NB4 (cell line): Measurements from ENCODE around the gene SHTN1.

Source experiments
- DNase-seq: peaks from one replicate; pipeline ENCODE4 v3.0.0; 2010; ENCODE audit warnings: low read depth
- H3K4me3 ChIP-seq: one replicate; pipeline ENCODE4 v1.5.1; 2011; ENCODE audit warnings: mild to moderate bottlenecking, low read depth, low read length, moderate library complexity
- CTCF ChIP-seq: IDR thresholded peaks from one replicate; pipeline ENCODE4 v1.5.1; 2012; ENCODE audit warnings: low read depth, low read length
- MAX ChIP-seq: IDR thresholded peaks from 2 replicates; pipeline ENCODE4 v1.6.1; 2011; ENCODE audit warnings: low read depth, low read length
- MYC ChIP-seq: IDR thresholded peaks from 2 replicates; pipeline ENCODE4 v1.6.1; 2011; ENCODE audit warnings: low read depth, low read length
- POLR2A ChIP-seq: IDR thresholded peaks from 2 replicates; pipeline ENCODE4 v1.6.1; 2011; ENCODE audit warnings: mild to moderate bottlenecking; ENCODE audit not compliant: insufficient read length; ENCODE audit errors: extremely low read depth

Gene SHTN1

DNA sequence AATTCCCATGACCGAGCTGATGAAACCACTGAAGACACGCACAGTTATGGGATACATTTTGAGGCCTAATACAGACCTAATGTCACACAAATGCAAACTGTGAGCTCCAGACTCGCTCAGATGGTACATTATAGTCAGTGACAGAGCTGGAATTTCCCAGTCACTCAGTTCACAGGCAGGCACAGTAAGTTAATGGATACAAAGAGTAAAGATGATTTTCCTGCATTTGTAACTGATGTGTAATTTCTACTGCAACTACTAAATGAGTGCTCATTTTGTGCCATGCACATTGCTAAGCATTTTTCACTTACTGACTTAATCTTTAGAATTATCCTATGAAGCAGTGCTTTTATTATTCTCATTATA is 99.2 kb downstream of the SHTN1 start:
- H3K4me3 ChIP-seq: no peak overlapping the region
- TF ChIP-seq MAX (no peak), CTCF (no peak), MYC (no peak), POLR2A (no peak)
- DNase-seq: no peak

- TF ChIP-seq CTCF (no peak), POLR2A (no peak), MYC (no peak), MAX (no peak)
- DNase-seq: no peak
- H3K4me3 ChIP-seq: no peak overlapping the region
These were observed 105.4 kb downstream of the SHTN1 start for GRCh38 chr10:116899626-116900025.

GRCh38 chr10:116893686-116894037 is 111.3 kb downstream of the SHTN1 start:
- no peak for DNase-seq
- no peak for TF ChIP-seq CTCF
- no peak for TF ChIP-seq POLR2A
- TF ChIP-seq MAX: no peak
- TF ChIP-seq MYC: no peak
- H3K4me3 ChIP-seq: no peak overlapping the region

DNA sequence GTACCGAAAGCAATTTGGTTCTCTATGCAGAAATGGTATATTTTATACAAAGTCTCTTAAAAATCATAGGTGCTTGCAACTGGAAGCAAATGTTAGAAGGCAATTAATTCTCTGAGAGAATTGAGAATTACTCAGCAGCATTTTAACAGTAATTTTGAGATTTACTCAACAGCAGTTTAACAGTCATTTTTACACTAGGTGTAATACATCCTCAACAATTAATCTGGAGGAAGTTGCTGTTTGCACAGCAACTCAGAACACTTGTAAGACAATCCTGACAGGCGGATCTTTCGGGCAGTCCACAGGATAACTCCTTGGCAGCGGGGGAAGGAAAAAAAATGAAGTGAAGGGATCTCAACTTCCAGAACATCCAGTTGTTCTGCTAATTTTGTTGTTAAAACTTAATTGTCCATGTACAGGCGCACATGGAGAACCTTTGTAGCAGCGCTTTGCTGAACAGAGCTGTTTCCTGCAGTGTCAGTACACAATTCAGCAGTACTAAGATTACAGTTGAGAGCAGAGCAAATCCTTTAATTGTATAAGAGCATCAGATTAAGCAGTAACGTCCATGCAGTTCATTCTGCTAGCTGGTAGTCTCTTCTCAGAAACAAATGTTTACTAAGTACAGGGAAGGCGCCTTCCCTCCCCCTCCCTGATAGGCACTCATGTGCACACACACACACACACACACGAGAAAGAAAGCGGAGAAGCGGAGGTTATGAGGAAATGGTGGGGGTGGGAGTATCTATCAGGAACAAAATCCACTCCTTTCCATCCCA is 111.9 kb downstream of the SHTN1 start:
- H3K4me3 ChIP-seq: no peak overlapping the region
- DNase-seq: no peak
- TF ChIP-seq MAX: no peak

DNA sequence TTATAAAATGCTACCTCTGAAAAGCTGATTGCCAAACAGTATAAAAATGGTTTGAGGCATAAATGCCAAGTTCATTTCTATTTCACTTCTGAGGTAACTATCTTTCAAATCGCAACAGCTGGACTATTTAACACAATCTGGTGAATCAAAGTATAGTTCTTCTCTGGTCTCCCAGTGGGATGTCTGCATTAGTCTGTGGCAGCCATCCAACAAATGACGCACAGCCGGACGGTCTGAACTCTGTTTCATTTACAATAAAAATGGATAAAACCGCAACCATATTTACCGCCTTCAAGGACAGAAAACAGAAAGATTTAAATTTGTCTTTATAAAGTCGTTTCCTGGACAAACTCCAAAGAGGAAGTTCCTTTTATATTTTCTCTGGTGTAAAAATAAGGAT is 113.8 kb downstream of the SHTN1 start:
- TF ChIP-seq MAX (no peak), MYC (no peak), CTCF (no peak)
- no peak overlapping the region for H3K4me3 ChIP-seq
- DNase-seq: no peak

DNA sequence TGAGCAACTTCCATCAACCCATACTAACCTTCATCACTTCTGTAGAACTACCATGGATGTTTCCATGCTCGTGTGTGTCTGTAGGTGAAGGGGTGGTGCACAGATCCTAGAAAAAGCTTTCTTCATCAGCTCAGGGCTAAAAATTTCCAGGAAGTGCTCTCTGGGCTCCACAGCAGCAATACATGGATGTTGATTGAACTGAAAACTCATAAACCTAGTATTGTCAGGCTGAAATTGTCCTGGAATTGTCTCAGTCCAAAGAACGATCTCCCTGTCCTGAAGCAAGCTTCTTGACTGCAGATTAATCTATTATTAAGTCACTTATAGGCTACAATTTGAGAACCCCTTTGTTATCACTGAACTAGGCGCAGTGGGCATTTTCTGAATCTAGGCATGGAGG is 115.9 kb downstream of the SHTN1 start:
- H3K4me3 ChIP-seq: no peak overlapping the region
- DNase-seq: no peak
- TF ChIP-seq MYC (no peak), MAX (no peak), POLR2A (no peak), CTCF (no peak)
